ENCODE measurements around the gene NEDD8. TPM values are rescaled to one million over a fixed set of nuclear protein-coding genes. Genes with fewer than 3 reads are reported as not detected.

NEDD8 gene
- total and polyA plus RNA-seq, 2 donors (not counting 1 experiment from before 2014, with no cell fraction given): 145 to 441 TPM

DNA sequence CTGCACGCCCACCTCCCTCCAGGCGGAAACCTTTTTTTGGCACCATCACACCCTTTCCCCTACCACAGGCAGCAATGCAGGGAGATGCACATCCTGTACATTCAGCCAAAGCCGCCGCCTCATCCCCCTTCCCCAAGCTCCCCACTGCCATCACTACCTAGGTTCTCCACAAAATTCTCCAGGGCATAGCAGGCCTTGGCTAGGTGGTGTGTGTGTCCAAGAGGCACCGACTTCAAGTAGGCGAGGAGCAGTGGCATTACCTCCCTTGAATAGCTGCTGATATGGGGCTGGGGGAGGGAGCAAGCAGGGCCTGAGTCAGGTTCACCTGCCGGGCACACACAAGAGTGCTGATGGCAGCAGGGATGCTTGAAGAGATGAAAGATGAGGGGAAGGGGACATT, 47.1 kb downstream of the NEDD8 start:
- Histone ChIP-seq H3K4me2 (ENCODE audit: extremely low read depth, insufficient read depth, low read length) (no peak overlapping the region), H4K20me1 (ENCODE audit: control insufficient read depth, extremely low read depth, insufficient read depth, low read length) (no peaks in the 10 kb centered on the region), H3K4me3 (replicated peaks in 1 of 4; ENCODE audit: control extremely low read depth in 1 of 4, insufficient read depth in 1 of 4, low read depth in 3 of 4, low read length in 4 of 4) (no peak overlapping the region), H3K4me1 (ENCODE audit: control insufficient read depth, extremely low read depth, insufficient read depth, low read length) (peaks cover 4% of the 10 kb centered on the region), H2AFZ (ENCODE audit: low read length) (no peak overlapping the region), H3K36me3 (ENCODE audit: control insufficient read depth, insufficient read depth, low read length) (peaks cover 30% of the 10 kb centered on the region), H3K27me3 (ENCODE audit: control insufficient read depth, insufficient read depth, low read length) (no peaks in the 10 kb centered on the region), H3K79me2 (ENCODE audit: control insufficient read depth, insufficient read depth, low read length) (peaks cover 7% of the 10 kb centered on the region), H3K9me3 (ENCODE audit: control insufficient read depth, insufficient read depth, low read depth, low read length) (no peaks in the 10 kb centered on the region), H3K27ac (ENCODE audit: insufficient read depth, low read length) (no peak overlapping the region), H3K9ac (ENCODE audit: insufficient read depth, low read length) (no peak overlapping the region)
- TF ChIP-seq, protein P1, sequence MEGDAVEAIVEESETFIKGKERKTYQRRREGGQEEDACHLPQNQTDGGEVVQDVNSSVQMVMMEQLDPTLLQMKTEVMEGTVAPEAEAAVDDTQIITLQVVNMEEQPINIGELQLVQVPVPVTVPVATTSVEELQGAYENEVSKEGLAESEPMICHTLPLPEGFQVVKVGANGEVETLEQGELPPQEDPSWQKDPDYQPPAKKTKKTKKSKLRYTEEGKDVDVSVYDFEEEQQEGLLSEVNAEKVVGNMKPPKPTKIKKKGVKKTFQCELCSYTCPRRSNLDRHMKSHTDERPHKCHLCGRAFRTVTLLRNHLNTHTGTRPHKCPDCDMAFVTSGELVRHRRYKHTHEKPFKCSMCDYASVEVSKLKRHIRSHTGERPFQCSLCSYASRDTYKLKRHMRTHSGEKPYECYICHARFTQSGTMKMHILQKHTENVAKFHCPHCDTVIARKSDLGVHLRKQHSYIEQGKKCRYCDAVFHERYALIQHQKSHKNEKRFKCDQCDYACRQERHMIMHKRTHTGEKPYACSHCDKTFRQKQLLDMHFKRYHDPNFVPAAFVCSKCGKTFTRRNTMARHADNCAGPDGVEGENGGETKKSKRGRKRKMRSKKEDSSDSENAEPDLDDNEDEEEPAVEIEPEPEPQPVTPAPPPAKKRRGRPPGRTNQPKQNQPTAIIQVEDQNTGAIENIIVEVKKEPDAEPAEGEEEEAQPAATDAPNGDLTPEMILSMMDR (conservative IDR thresholded peaks at IDR 0.05 in 1 of 2, IDR thresholded peaks at IDR 0.05 in 1 of 2; ENCODE audit: low read depth in 1 of 2, low read length in 2 of 2): no peak
- TF ChIP-seq EZH2 (IDR thresholded peaks at IDR 0.05; ENCODE audit: low read length, missing control alignments): no peak
- no peak for DNase-seq (ENCODE audit: low read depth in 2 of 2)

DNA sequence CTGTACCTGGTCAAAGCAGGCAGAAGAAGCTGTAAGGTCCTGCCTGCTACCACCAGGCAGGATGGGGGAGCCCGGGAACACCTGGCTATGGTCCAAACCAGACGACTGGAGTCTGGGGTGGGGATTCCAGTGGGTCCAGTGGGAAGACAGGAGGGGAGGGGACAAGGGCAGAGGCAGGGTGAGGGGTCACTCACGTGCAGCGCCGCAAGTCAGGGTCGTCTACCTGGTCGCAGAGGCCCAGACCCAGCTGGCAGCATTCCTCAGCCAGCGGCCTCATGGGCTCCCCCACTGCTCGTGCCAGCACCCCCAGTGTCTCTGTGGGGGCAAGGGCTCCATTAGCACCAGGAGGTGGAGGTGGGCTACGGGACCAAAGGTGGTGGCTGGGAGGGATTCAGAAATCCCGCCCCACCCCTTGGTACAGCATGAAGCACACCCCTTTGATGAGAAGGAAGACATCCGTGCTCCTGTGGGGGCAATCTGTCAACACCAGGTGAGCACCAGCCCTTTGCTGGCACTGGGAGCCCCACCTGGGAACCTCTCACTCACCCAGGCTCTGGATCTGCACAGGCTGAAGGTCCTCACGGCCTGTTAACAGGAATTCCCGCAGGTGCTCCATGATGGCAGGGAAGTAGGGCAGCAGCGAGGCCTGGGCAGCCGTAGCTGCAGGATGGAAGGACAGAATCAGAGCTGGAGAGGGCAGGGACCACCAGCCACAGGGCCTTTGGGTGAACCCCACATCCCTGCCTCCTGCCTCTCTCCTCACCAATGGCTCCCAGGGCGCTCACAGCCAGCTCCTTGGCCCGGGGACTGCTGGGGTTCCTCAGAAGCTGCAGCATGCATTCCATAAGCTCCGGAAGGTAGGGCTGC, 47.8 kb downstream of the NEDD8 start:
- Histone ChIP-seq H2AFZ (ENCODE audit: low read length) (no peak overlapping the region), H3K9me3 (ENCODE audit: control insufficient read depth, insufficient read depth, low read depth, low read length) (no peaks in the 10 kb centered on the region), H3K79me2 (ENCODE audit: control insufficient read depth, insufficient read depth, low read length) (peaks cover 7% of the 10 kb centered on the region), H3K4me1 (ENCODE audit: control insufficient read depth, extremely low read depth, insufficient read depth, low read length) (peaks cover 4% of the 10 kb centered on the region), H3K36me3 (ENCODE audit: control insufficient read depth, insufficient read depth, low read length) (peaks cover 34% of the 10 kb centered on the region), H3K9ac (ENCODE audit: insufficient read depth, low read length) (no peak overlapping the region), H3K27ac (ENCODE audit: insufficient read depth, low read length) (no peak overlapping the region), H3K4me2 (ENCODE audit: extremely low read depth, insufficient read depth, low read length) (no peak overlapping the region), H3K27me3 (ENCODE audit: control insufficient read depth, insufficient read depth, low read length) (no peaks in the 10 kb centered on the region), H3K4me3 (replicated peaks in 1 of 4; ENCODE audit: control extremely low read depth in 1 of 4, insufficient read depth in 1 of 4, low read depth in 3 of 4, low read length in 4 of 4) (no peak overlapping the region), H4K20me1 (ENCODE audit: control insufficient read depth, extremely low read depth, insufficient read depth, low read length) (no peaks in the 10 kb centered on the region)
- DNase-seq (ENCODE audit: low read depth in 2 of 2): no peak
- TF ChIP-seq EZH2 (IDR thresholded peaks at IDR 0.05; ENCODE audit: low read length, missing control alignments): no peak
- TF ChIP-seq, protein P1 (conservative IDR thresholded peaks at IDR 0.05 in 1 of 2, IDR thresholded peaks at IDR 0.05 in 1 of 2; ENCODE audit: low read depth in 1 of 2, low read length in 2 of 2): no peak

DNA sequence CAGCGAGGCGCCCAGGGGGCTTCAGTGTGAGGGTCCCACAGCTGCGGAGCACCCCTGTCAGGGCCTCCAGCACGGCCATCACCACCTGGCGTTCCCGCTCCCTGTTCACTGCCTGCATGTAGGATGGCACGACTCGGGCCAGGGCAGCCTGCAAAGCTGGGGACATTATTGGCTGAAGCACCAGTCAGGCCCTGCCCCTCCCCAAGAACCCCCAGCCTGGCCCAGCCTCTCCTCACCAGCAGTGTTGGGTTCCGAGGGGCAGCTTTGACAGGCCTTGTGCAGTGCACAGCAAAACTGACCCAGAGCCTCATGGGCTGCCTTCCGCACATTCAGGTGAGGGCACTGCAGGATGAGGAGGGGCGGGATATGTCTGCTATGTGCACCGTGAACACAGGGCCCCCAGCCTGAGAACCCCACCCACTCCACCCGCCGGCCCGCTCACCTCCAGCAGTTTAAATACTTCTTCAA, 49.1 kb downstream of the NEDD8 start:
- H3K9ac ChIP-seq (ENCODE audit: insufficient read depth, low read length): no peak overlapping the region
- DNase-seq (ENCODE audit: low read depth in 2 of 2): no peak
- peaks cover 7% of the 10 kb centered on the region for H3K79me2 ChIP-seq (ENCODE audit: control insufficient read depth, insufficient read depth, low read length)
- TF ChIP-seq, protein P1 (conservative IDR thresholded peaks at IDR 0.05 in 1 of 2, IDR thresholded peaks at IDR 0.05 in 1 of 2; ENCODE audit: low read depth in 1 of 2, low read length in 2 of 2): no peak
- no peak for TF ChIP-seq EZH2 (IDR thresholded peaks at IDR 0.05; ENCODE audit: low read length, missing control alignments)
- no peaks in the 10 kb centered on the region for H3K27me3 ChIP-seq (ENCODE audit: control insufficient read depth, insufficient read depth, low read length)
- H3K9me3 ChIP-seq (ENCODE audit: control insufficient read depth, insufficient read depth, low read depth, low read length): no peaks in the 10 kb centered on the region
- H3K4me2 ChIP-seq (ENCODE audit: extremely low read depth, insufficient read depth, low read length): no peak overlapping the region
- H3K27ac ChIP-seq (ENCODE audit: insufficient read depth, low read length): no peak overlapping the region
- peaks cover 41% of the 10 kb centered on the region for H3K36me3 ChIP-seq (ENCODE audit: control insufficient read depth, insufficient read depth, low read length)
- peaks cover 4% of the 10 kb centered on the region for H3K4me1 ChIP-seq (ENCODE audit: control insufficient read depth, extremely low read depth, insufficient read depth, low read length)
- H2AFZ ChIP-seq (ENCODE audit: low read length): no peak overlapping the region
- H3K4me3 ChIP-seq (replicated peaks in 1 of 4; ENCODE audit: control extremely low read depth in 1 of 4, insufficient read depth in 1 of 4, low read depth in 3 of 4, low read length in 4 of 4): no peak overlapping the region
- H4K20me1 ChIP-seq (ENCODE audit: control insufficient read depth, extremely low read depth, insufficient read depth, low read length): no peaks in the 10 kb centered on the region

Measured in fibroblast of lung (primary cell).